ENCODE results near the gene CD69. TPM values are rescaled to one million over a fixed set of nuclear protein-coding genes. Genes with fewer than 3 reads are reported as not detected.
A peak's percentile ranks its signal among the peaks of the same experiment; 100 is the strongest.

Gene CD69
- total RNA-seq, 1 experiment from 2014 or later: not detected

- ChIA-PET CTCF (interaction anchor here (0.5 to 5.1 kb wide), 15 partner anchors 8 to 460 kb away, joined by 3 to 63 read pairs (median 3); partner anchors contain the start of gene CD69), POLR2A (no interaction called here)
- intact Hi-C loops (cut with micrococcal nuclease; ENCODE audit: unreplicated experiment): loop anchor here (1.0 kb wide), 2 partner anchors 48 to 390 kb away; no protein-coding TSS in a partner anchor
- no peaks in the 10 kb centered on the region for H3K9me3 ChIP-seq
- Mint-ChIP-seq H3K9me3 (ENCODE audit: unreplicated experiment) (no peaks in the 10 kb centered on the region), H3K4me3 (ENCODE audit: unreplicated experiment) (no peak overlapping the region), H3K27ac (ENCODE audit: unreplicated experiment) (no peak overlapping the region), H3K36me3 (ENCODE audit: insufficient read depth, unreplicated experiment) (no peaks in the 10 kb centered on the region), H3K4me1 (ENCODE audit: low read depth, unreplicated experiment) (peaks cover 6% of the 10 kb centered on the region), H3K27me3 (ENCODE audit: insufficient read depth, unreplicated experiment) (peaks cover 12% of the 10 kb centered on the region)
- no TSS peak for BruUV-seq (replicated peaks)
- no peak overlapping the region for H3K4me3 ChIP-seq (ENCODE audit: low read depth, low read length)
- peak; percentile 91 to 96 for TF ChIP-seq CTCF (IDR thresholded peaks at IDR 0.05; ENCODE audit: insufficient read depth in 1 of 2, low read depth in 1 of 2, low read length in 1 of 2, severe bottlenecking in 1 of 2, unreplicated experiment in 1 of 2)
- H3K36me3 ChIP-seq (ENCODE audit: control insufficient read depth, insufficient read depth, low read length): no peaks in the 10 kb centered on the region
- no peaks in the 10 kb centered on the region for H3K27me3 ChIP-seq (replicated peaks; ENCODE audit: control insufficient read depth, insufficient read depth, low read length)
- no peaks in the 10 kb centered on the region for H3K4me1 ChIP-seq
- DNase-seq: peak in 1 of 2 experiments; percentile 72
Measured at GRCh38 chr12:9750276-9751203, 10.2 kb downstream of the CD69 start.

- Mint-ChIP-seq H3K36me3 (ENCODE audit: insufficient read depth, unreplicated experiment) (no peaks in the 10 kb centered on the region), H3K4me1 (ENCODE audit: low read depth, unreplicated experiment) (peaks cover 6% of the 10 kb centered on the region), H3K4me3 (ENCODE audit: unreplicated experiment) (no peak overlapping the region), H3K9me3 (ENCODE audit: unreplicated experiment) (no peaks in the 10 kb centered on the region), H3K27me3 (ENCODE audit: insufficient read depth, unreplicated experiment) (peaks cover 12% of the 10 kb centered on the region), H3K27ac (ENCODE audit: unreplicated experiment) (no peak overlapping the region)
- intact Hi-C loops (cut with micrococcal nuclease; ENCODE audit: unreplicated experiment): loop anchor here (1.0 kb wide), 2 partner anchors 49 to 391 kb away; no protein-coding TSS in a partner anchor
- no peaks in the 10 kb centered on the region for H3K36me3 ChIP-seq (ENCODE audit: control insufficient read depth, insufficient read depth, low read length)
- H3K4me1 ChIP-seq: no peaks in the 10 kb centered on the region
- H3K9me3 ChIP-seq: no peaks in the 10 kb centered on the region
- CTCF ChIA-PET: interaction anchor here (1.0 to 5.1 kb wide), 4 partner anchors 49 to 418 kb away, joined by 3 to 63 read pairs (median 4); no protein-coding TSS in a partner anchor
- no peak for TF ChIP-seq CTCF (IDR thresholded peaks at IDR 0.05; ENCODE audit: insufficient read depth in 1 of 2, low read depth in 1 of 2, low read length in 1 of 2, severe bottlenecking in 1 of 2, unreplicated experiment in 1 of 2)
- H3K27me3 ChIP-seq (replicated peaks; ENCODE audit: control insufficient read depth, insufficient read depth, low read length): no peaks in the 10 kb centered on the region
- no peak overlapping the region for H3K4me3 ChIP-seq (ENCODE audit: low read depth, low read length)
- no TSS peak for BruUV-seq (replicated peaks)
- DNase-seq: no peak
- POLR2A ChIA-PET: no interaction called here
Measured at GRCh38 chr12:9749640-9750039, 11.1 kb downstream of the CD69 start.

GRCh38 chr12:9745199-9745598, 15.5 kb downstream of the CD69 start:
- H3K27ac Mint-ChIP-seq (ENCODE audit: unreplicated experiment): no peak overlapping the region
- no peak for TF ChIP-seq CTCF (IDR thresholded peaks at IDR 0.05; ENCODE audit: insufficient read depth in 1 of 2, low read depth in 1 of 2, low read length in 1 of 2, severe bottlenecking in 1 of 2, unreplicated experiment in 1 of 2)
- no TSS peak for BruUV-seq (replicated peaks)
- Histone ChIP-seq H3K36me3 (ENCODE audit: control insufficient read depth, insufficient read depth, low read length) (no peaks in the 10 kb centered on the region), H3K9me3 (no peaks in the 10 kb centered on the region), H3K4me3 (ENCODE audit: low read depth, low read length) (no peak overlapping the region), H3K4me1 (no peaks in the 10 kb centered on the region), H3K27me3 (replicated peaks; ENCODE audit: control insufficient read depth, insufficient read depth, low read length) (no peaks in the 10 kb centered on the region)
- no peak overlapping the region for H3K4me3 Mint-ChIP-seq (ENCODE audit: unreplicated experiment)
- H3K4me1 Mint-ChIP-seq (ENCODE audit: low read depth, unreplicated experiment): peaks cover under 1% of the 10 kb centered on the region
- intact Hi-C loops (cut with micrococcal nuclease; ENCODE audit: unreplicated experiment): no loop called here
- H3K9me3 Mint-ChIP-seq (ENCODE audit: unreplicated experiment): no peaks in the 10 kb centered on the region
- DNase-seq: no peak
- CTCF ChIA-PET: interaction anchor here (0.6 kb wide), 1 partner anchor 52 kb away, joined by 3 read pairs; no protein-coding TSS in a partner anchor
- no peaks in the 10 kb centered on the region for H3K36me3 Mint-ChIP-seq (ENCODE audit: insufficient read depth, unreplicated experiment)
- POLR2A ChIA-PET: no interaction called here
- peaks cover 16% of the 10 kb centered on the region for H3K27me3 Mint-ChIP-seq (ENCODE audit: insufficient read depth, unreplicated experiment)

Data from Caco-2 (cell line).